HepG2 (cell line): Measurements from ENCODE around the gene ZNF644. TPM values are rescaled to one million over a fixed set of nuclear protein-coding genes. Genes with fewer than 3 reads are reported as not detected.

Experiments
- ARID3A ChIP-seq: IDR thresholded peaks from 2 replicates; pipeline ENCODE4 v1.6.1; 2012; ENCODE audit warnings: low read depth, low read length, improper control_type of control experiment
- BRF2 ChIP-seq: sonication (generic); formaldehyde crosslinking; IDR thresholded peaks from 2 replicates; pipeline ENCODE4 v1.8.1; 2022; ENCODE audit warnings: mild to moderate bottlenecking, missing genetic modification reagents
- FOXM1 ChIP-seq: sonication (generic); formaldehyde crosslinking; IDR thresholded peaks from 2 replicates; pipeline ENCODE4 v1.5.0; 2020; ENCODE audit warnings: missing genetic modification reagents
- HOXA5 ChIP-seq: sonication (generic); formaldehyde crosslinking; IDR thresholded peaks from 2 replicates; pipeline ENCODE4 v1.4.0; 2020; ENCODE audit warnings: missing genetic modification reagents
- MAFF ChIP-seq: IDR thresholded peaks from 2 replicates; pipeline ENCODE4 v1.6.1; 2011; ENCODE audit warnings: low read depth, low read length, improper control_type of control experiment
- NFYB ChIP-seq: sonication (generic); formaldehyde crosslinking; IDR thresholded peaks from 2 replicates; pipeline ENCODE4 v1.4.0; 2020; ENCODE audit warnings: missing genetic modification reagents
- PHB2 ChIP-seq: fragments of 450-650 bp; IDR thresholded peaks from 2 replicates; pipeline ENCODE4 v1.6.1; 2018; ENCODE audit not compliant: partially characterized antibody
- PHF20 ChIP-seq: sonication (generic); formaldehyde crosslinking; IDR thresholded peaks from 2 replicates; pipeline ENCODE4 v1.5.0; 2020; ENCODE audit warnings: mild to moderate bottlenecking, missing genetic modification reagents
- PLRG1 ChIP-seq: fragments of 450-650 bp; conservative IDR thresholded peaks from 2 replicates; pipeline ENCODE4 v1.6.1; 2016
- POGZ ChIP-seq: sonication (generic); formaldehyde crosslinking; IDR thresholded peaks from 2 replicates; pipeline ENCODE4 v1.4.0; 2020; ENCODE audit warnings: mild to moderate bottlenecking, missing genetic modification reagents
- RAD21 ChIP-seq: fragments of 450-650 bp; formaldehyde crosslinking; IDR thresholded peaks from 2 replicates; pipeline ENCODE4 v1.5.0; 2020; ENCODE audit warnings: mild to moderate bottlenecking
- RFX3 ChIP-seq: IDR thresholded peaks from 2 replicates; pipeline ENCODE4 v1.6.1; 2016; ENCODE audit warnings: missing biosample characterization, missing genetic modification reagents
- SMARCE1 ChIP-seq: fragments of 450-650 bp; IDR thresholded peaks from 2 replicates; pipeline ENCODE4 v1.6.1; 2017; ENCODE audit warnings: borderline replicate concordance
- TOE1 ChIP-seq: sonication (generic); formaldehyde crosslinking; IDR thresholded peaks from 2 replicates; pipeline ENCODE4 v1.4.0; 2020; ENCODE audit warnings: mild to moderate bottlenecking, missing genetic modification reagents
- ZFP1 ChIP-seq: IDR thresholded peaks from 2 replicates; pipeline ENCODE4 v1.6.1; 2016
- ZNF121 ChIP-seq: sonication (generic); formaldehyde crosslinking; IDR thresholded peaks from 2 replicates; pipeline ENCODE4 v1.5.0; 2020; ENCODE audit warnings: mild to moderate bottlenecking, missing genetic modification reagents
- ZNF17 ChIP-seq: sonication (generic); formaldehyde crosslinking; IDR thresholded peaks from 2 replicates; pipeline ENCODE4 v1.5.0; 2020; ENCODE audit warnings: mild to moderate bottlenecking, missing genetic modification reagents
- ZNF367 ChIP-seq: sonication (generic); formaldehyde crosslinking; IDR thresholded peaks from 2 replicates; pipeline ENCODE4 v1.4.0; 2020; ENCODE audit warnings: missing genetic modification reagents, borderline replicate concordance
- ZNF407 ChIP-seq: sonication (generic); formaldehyde crosslinking; IDR thresholded peaks from one replicate; pipeline ENCODE4 v1.5.1; 2020; ENCODE audit warnings: mild to moderate bottlenecking, missing genetic modification reagents; ENCODE audit errors: not compliant biosample characterization
- ZNF615 ChIP-seq: sonication (generic); formaldehyde crosslinking; IDR thresholded peaks from 2 replicates; pipeline ENCODE4 v1.5.0; 2020; ENCODE audit warnings: mild to moderate bottlenecking, missing genetic modification reagents, borderline replicate concordance
- ZNF781 ChIP-seq: sonication (generic); formaldehyde crosslinking; IDR thresholded peaks from 2 replicates; pipeline ENCODE4 v1.5.1; 2020; ENCODE audit warnings: borderline replicate concordance, mild to moderate bottlenecking, missing genetic modification reagents; ENCODE audit errors: not compliant biosample characterization
- ZSCAN12 ChIP-seq: sonication (generic); formaldehyde crosslinking; IDR thresholded peaks from 2 replicates; pipeline ENCODE4 v1.9.0; 2021; ENCODE audit warnings: mild to moderate bottlenecking, missing genetic modification reagents
- polyA plus RNA-seq, 8 experiments: library from polyadenylated mRNA; depleted of rRNA in 3 of 8; stranded (reverse) in 7 of 8; unstranded in 1 of 8; fragments of >200 nt; fragmentation: Illumina TruSeq in 4 of 8; extraction: Trizol in 4 of 8; gene quantifications; 2 replicates each; pipeline versions ENCODE4 v1.2.1 to v1.2.3, GENCODE V29; 2011 to 2016; ENCODE audit warnings: low read depth in 4 of 8, missing spikeins in 1 of 8, mixed read lengths in 1 of 8; ENCODE audit not compliant: insufficient read depth in 1 of 8
- total RNA-seq, 5 experiments: library from RNA; depleted of rRNA; stranded (reverse); fragments of >200 nt; fragmentation: Illumina TruSeq; extraction: Trizol; gene quantifications; 2 replicates each; pipeline ENCODE4 v1.2.3, GENCODE V29; 2016; ENCODE audit warnings: low read depth in 1 of 5

Gene ZNF644
- total and polyA plus RNA-seq, 2 of the 13 experiments (the other 11 are each of a cell fraction or from before 2014, with no cell fraction given): 17.7 to 51.7 TPM

GRCh38 chr1:91020967-91021685 lies 709 bp downstream of the ZNF644 start (continued):
- no peak for TF ChIP-seq ZNF407 (CRISPR knock-in tag)
- no peak for TF ChIP-seq ZNF781 (CRISPR knock-in tag)
- peak; percentile 72 for TF ChIP-seq NFYB
- no peak for TF ChIP-seq PLRG1
- TF ChIP-seq ZNF17: no peak
- TF ChIP-seq ZSCAN12: no peak
- no peak for TF ChIP-seq ZNF367 (CRISPR knock-in tag)
- TF ChIP-seq FOXM1 (CRISPR knock-in tag): no peak
- no peak for TF ChIP-seq ARID3A
- TF ChIP-seq SMARCE1: no peak
- TF ChIP-seq TOE1 (CRISPR knock-in tag): no peak
- peak; percentile 6; the same call in 1 of the 2 replicates for TF ChIP-seq PHF20
- no peak for TF ChIP-seq MAFF
- TF ChIP-seq HOXA5 (CRISPR knock-in tag): 0 out of 2 replicates have a peak, but pooled peaks have one; percentile 55
- no peak for TF ChIP-seq POGZ (CRISPR knock-in tag)
- TF ChIP-seq PHB2: no peak
- TF ChIP-seq BRF2: no peak
- TF ChIP-seq RFX3 (CRISPR knock-in tag): no peak
- TF ChIP-seq ZNF121 (CRISPR knock-in tag): peak; percentile 59; the same call in 1 of the 2 replicates
- no peak for TF ChIP-seq ZFP1 (CRISPR knock-in tag)
- TF ChIP-seq RAD21 (CRISPR knock-in tag): no peak
- no peak for TF ChIP-seq ZNF615 (CRISPR knock-in tag)
